ENCODE results near the gene COX7B2.

DNA sequence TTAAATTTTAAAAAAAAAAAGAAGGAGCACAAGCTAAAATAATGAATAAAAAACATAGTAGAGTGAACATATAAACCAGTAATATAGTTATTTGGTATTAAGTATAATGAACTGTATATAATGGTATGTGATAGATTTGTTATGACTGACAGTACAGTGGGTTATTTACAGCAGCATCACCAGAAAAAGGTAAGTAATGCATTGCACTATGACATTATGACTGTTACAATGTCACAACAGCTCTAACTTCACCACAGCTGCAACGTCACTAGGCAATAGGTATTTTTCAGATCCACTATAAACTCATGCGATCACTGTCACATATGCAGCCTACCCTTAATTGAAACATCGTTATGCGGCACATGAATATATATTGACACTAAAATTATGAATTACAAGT, 72.5 kb downstream of the COX7B2 start:
- TF ChIP-seq TAF1 (IDR thresholded peaks at IDR 0.05; ENCODE audit: borderline replicate concordance, low read depth, low read length) (no peak), POLR2A (IDR thresholded peaks at IDR 0.05; ENCODE audit: low read depth, low read length) (no peak)
